CD4-positive, alpha-beta T cell treated with Interleukin-17A for 1 hour (primary cell): Measurements from ENCODE around the gene LAMA2.

ENCODE experiments used
- DNase-seq: peaks from one replicate; pipeline ENCODE4 v3.0.0-alpha.2; 2020

The LAMA2 gene

DNA sequence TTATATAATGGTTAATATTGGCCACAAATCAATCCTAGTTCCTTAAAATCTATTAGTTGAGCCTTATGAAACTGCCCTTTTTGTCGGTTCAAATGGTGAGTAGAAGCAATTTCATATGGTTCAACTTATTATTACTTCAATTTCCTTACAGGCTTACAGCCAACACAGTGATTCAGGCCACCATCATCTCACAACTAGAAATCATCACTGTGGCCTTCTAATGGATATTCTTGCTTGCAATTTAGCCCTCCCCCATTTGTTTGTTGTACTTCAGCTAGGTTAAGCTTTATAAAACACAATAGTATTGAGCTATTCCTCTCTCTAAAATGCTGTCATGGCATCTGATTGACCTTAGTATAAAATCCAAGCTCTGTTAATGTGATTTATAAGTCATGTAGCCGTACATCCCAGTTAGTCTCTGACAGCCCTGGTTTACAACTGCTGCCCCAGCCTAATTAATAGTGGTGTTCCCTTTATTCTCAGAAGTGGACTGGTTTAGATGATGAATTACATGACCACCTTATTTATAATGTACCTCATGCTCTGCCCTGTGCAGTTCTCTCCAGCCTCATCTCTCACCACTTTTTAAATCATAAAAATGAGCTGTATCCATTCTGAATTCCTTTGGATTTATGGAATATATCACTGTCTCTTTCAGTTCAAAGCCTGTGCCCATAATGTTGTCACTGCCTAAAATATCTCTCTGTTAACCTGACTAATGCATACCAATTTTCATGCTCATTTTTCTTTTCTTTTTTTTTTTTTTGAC is 36.7 kb downstream of the LAMA2 start:
- DNase-seq: no peak

DNA sequence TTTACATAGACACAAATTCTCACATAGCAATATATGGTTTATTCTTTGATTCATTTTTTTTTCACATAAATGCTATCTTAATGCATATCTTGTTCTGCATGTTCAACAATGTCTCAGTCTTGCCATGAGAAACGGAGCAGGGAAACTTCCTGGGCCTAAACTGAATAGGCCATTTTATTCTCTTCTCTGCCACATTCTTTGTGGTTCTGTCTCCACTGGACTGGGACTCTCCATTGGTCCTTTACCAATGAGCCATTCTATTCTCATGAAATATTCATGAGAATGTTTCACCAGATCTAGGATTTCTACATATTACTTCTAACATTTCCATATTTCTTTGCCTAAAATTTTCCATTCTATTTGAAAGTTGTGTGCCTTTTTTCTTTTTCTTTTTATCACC is 42.8 kb downstream of the LAMA2 start:
- DNase-seq: no peak

DNA sequence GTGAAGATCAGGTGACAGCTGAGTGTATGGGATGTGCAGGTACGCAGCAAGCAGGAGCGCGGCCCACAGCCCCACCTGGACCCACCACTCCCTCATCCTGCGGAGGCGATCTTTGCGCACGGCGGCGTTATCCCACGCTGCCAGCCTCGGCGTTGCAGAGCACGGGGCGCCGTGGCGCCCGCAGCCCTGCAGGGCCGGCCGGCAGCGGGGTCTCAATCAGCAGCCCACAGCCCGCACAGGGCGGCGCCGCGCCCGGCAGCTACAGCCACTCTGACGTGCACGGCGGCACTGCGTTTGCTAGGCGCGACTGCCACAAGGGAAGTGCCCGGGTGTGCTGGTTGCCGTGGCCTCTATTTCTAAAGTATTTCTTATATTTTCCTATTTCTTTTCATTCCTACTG is 46.9 kb downstream of the LAMA2 start:
- DNase-seq: no peak

DNA sequence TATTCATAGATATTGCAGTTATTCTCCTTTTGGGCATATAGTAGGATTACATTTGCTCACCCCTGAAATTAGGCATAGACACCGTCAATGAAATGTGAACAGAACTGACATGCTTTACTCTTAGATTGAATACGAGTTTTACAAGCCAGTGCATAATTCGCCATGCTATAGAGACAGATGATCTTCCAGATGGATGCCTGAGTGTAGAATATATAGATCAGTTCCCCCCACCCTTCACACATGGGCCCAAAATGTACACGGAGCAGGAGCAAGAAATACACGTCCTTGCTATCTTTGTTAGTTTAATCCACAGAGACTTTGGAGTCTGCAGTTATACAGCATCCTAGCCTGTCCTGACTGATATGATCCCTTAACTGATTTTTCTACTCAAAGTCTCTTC is 47.4 kb downstream of the LAMA2 start:
- no peak for DNase-seq

DNA sequence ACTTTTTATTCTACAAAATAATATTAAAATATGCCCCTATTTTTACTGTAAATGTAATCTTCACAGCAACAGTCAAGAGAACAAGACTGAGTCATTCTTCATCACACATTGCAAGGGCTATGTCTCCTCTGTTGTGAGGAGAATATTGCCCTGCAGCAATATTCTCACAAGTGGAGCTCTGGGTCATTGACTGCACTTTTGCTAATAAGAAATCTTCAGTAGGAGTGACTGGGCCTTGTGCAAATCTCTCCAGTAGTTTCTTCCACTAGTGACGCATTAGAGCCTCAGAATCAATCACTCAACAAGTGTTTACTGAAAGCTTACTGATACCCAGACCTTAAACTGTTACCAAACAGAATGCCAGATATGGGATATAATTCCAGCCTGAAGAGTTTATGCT is 49.1 kb downstream of the LAMA2 start:
- DNase-seq: no peak

DNA sequence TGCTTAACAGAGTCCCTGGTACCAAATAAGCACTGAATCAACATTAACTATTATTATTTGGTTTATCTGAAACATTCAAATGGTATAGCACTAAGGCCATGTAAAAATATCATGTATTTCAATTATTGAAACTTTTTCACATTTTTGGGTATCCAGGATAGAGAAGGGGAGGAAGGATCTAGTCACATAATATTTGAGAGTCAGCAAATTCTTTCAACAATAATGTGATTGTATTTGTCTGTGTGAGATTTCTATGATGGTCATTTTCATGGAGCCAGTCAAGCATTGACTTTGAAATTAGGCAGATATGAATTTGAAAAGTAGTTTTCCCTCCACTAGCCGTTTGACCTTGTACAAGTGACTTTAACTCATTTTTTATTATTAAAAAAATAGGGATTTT is 67.9 kb downstream of the LAMA2 start:
- no peak for DNase-seq

DNA sequence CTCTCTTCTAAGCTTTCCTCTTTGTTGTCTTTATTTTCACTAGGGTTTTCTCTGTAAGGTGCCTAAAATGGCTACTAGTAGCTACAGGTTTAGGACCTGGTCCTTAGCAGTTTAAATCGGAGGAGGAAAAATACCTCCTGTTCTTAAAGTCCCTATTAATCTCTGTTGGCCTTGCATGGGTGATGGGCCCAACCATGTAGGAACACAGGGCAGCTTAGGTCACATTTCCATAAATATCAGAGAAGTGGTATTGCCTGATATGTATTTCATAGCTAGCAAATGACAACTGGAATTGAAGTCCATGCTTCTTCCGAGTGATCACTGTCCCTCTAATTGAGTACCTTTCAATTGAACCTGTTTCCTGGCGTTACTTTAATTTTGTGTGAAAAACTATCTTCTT is 70.0 kb downstream of the LAMA2 start:
- no peak for DNase-seq

DNA sequence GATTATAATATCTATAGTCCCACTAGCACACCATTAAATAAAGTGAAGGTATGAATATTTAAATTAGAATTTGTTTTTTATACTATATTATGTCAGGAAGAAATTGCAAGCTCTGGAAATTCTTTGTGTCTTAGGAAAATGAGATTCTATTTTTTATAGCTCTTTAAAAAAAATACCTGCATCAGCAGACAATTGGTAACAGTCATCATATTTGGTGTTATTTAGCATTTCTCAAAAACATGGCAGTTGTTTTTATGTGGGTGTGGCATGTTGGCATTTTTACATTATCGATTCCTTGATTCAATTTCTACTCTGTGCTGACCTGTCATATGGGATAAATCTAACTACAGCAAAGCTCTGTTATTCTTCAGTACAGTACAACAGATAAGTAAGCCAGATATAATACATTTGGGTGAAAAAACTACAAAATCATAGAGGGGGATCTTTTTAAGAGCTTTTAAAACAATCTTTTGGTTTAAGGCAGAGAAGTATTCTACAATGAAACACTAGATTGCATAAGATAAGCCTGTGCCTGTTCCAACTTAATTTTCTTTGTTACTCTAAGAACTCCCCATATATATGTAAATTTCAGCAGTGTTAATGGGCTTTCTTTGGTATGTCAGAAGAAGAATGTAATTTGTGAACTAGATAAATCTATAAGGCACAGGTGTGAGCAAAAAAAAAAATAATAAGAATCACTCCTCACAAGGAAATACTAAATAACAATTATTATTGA is 71.5 kb downstream of the LAMA2 start:
- no peak for DNase-seq

DNA sequence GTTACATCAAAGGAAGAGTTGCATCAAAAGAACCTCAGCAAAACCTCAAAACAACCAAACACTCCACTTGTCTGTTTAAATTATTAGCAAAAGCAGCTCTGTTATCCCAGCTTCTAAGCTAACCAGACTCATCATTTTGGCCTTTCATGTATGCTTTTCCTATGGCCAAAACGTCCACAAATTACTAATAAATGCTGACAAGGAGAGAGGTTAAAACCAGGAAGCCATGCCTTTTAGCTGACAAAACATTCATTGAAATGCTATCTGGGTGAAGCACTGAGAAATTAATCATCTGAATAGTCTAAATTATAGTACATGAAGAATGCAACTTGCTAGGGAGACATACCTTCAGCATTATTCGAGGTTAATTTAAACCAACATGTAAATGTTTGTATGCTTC is 80.6 kb downstream of the LAMA2 start:
- DNase-seq: no peak

DNA sequence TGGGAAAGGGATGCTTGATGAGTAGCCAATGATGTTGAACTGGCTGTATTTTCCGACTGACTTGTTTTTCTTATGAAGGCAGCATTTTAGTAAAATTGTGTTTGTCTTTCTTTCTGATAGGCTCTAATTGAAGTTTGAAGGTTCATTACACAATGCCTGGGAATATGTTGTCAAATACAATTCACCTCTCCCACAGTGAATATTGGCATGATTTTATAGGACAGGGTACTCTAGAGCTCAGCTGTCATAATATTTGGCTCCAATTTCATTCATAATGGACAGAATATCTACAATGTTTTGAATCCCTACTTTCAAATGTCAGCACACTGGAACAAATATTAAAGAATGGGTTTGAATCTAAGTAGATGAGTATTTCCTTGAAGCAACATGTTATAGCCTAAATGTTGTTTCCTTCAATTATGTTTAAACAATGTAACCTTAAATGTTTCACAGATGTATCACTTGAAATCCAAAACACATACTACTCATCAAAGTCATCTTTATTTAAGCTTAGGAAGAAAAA is 81.4 kb downstream of the LAMA2 start:
- no peak for DNase-seq

DNA sequence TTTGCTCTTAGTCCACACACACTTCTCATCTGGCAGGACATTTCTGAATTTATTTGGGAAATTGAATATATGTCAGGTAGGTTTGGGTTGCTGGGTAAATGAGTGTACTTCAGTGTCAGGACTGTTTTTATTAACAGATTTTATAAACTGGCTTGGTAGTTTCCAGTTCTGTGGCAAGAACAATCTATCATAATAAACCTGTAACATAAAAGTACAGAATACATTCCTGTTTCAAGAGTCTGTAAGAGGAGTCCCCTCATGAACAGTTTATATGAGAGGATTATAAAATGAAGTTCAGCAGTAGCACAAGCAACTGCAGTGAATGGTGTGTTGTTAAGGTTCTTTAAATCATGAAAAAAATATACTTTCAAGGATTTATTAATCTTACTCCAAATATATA is 81.8 kb downstream of the LAMA2 start:
- DNase-seq: no peak

DNA sequence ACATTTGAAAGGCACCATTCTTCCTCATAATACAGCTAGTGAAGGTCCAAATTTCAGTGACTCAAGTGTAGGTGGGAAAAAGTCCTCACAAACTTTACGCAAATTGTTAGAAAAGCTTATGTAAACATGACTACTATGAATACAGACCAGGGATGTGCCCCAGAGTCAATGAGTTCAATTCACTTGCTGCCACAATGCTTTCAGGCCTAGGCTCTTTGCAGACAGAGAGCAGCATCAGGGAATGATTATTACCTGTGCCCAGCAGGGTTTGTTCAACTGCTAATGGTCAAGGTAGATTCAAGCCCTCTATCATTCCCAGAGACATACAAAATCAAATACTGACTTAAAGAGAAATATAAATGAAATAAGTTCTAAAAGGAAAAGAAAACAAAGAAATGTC is 84.0 kb downstream of the LAMA2 start:
- no peak for DNase-seq

DNA sequence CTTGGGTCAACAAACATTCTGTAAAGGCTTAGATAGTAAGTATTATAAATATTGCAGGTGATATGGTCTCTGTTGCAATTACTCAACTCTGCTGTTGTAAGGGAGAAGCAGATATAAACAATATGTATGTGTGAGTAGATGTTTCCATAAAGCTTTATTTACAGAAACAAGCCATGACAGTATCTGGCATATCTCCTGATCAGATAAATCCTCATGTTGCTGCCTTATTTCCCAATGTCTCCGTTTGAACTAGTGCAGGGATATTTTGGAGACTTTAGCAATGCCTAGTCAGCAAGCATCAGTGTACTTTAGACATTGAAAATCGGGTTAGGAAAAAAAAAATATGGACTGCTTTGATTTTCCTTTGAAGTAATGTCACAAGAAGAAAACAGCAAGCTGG is 96.1 kb downstream of the LAMA2 start:
- DNase-seq: no peak

DNA sequence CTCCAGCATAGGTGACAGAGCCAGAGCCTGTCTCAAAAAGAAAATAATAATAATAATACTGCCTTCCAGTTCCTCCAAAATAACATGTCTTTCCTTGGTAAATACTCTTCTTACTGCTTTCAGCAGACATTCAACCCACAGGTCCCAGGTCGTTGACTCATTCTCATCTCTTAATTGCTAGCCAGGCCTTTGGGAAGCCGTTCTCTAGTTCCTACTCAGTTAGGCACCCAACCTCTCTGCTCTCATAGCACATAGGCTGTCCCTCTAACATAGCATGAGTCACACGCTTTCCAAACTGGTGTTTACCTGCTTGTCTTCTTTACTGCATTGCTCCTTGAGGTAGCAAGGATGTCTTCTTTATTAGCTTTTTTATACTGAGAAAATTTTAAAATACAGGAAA is 98.8 kb downstream of the LAMA2 start:
- no peak for DNase-seq

DNA sequence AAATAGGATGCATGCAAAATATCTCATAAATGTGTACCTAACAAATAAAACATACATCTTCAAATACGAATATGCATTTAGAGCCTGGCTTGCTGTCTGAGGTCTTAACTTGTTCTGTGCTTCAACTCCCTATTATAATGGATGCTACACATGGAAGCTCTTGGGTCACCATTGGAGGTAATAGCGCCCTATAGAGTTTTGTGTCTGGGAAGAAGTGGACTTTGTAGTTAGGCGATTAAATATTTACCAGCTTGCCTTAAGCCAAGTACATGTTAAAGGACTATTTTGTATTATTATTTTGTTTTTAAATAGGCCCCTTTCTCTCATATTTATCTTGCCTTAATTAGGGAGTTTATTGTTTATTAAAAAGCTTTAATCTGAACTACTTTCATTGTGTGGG is 107.4 kb downstream of the LAMA2 start:
- DNase-seq: no peak

DNA sequence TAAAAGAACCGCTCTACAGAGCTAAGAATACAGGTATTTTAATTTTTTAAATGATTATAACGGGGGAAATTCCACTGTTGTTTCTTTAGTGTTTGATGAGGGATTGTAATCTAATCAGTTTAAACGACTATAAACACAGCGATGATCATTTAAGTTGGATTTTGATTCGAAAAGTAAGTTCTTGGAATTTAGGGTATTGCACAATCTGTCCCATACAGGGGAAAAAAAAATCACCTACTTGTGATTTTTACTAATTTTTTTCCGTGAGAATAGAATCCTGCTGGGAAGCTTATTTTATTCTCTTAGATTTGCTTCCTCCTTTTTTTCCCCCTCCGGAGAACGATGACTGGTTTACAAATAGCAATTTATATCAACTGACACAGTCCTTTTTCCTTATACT is 108.0 kb downstream of the LAMA2 start:
- DNase-seq: no peak

DNA sequence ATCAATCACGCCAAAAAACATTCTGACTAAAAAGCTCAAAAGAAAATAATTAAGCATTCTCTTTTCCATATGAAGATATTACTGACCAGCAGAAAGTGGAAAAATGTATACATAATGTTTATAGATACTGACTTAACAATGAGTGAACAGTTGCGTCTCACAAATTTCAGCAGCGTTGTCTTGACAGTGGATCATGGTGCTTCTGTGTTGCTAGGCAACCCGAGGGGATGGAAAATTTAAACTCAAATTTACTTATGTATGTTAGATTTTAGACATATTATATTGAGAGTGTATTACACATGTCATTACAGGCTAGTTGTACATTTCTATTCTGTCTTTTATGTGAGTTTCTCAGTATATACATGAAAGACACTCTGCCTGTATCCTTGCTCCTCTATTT is 110.2 kb downstream of the LAMA2 start:
- no peak for DNase-seq

DNA sequence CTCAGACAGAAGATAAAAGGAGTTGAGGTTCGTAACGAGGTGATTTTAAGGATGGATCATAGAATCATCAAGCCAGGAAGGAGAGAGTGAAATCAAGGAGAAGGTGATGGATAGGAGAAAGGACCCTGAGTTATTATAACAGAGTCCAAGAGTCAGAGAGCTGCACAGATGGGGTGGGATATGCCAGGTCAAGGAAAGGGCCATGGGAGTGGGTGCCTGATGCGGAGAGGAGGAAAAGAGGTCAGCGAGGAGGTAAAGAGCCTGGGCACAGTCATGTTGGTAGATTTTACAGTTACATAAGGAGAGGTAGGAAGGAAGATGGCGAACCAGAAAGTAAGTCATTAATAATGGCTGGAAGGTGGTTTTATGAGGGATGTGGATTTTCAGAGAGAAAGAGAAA is 114.9 kb downstream of the LAMA2 start:
- DNase-seq: no peak

DNA sequence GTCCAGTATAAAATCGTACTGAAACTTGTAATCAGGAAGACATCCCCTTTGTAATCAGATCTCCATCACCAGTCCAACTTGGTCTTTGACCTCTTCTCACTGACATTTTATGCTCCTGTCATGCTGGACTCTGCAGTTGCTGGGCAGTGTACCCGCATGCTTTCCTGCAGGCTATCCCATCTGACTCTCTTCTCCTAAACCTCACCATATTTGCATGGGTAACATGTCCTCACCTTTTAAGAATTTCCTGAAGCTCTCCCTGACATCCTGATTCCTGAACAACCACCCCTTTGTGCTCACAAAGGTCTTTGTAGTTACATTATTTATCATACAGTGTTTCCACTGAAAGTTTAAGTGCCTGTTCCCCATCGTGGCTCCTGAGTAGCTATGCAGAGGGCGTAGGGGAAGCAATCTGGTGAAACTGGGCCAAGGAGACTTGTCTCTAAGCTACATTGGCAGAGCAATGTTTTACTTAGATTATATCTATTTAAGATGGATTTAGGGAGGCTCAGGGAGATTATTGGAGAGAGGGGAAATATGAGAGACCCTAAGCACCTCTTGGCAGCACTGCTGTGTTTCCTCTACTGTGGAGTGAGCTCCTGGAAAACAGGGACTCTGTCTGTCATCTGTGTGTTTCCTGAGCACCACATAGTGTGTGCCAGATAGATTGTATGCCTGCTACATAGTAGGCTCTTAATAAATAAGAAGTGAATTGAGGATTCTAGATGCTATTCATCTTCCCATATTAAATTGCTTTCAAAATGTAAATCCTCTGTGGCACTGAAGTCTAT is 124.0 kb downstream of the LAMA2 start:
- no peak for DNase-seq

DNA sequence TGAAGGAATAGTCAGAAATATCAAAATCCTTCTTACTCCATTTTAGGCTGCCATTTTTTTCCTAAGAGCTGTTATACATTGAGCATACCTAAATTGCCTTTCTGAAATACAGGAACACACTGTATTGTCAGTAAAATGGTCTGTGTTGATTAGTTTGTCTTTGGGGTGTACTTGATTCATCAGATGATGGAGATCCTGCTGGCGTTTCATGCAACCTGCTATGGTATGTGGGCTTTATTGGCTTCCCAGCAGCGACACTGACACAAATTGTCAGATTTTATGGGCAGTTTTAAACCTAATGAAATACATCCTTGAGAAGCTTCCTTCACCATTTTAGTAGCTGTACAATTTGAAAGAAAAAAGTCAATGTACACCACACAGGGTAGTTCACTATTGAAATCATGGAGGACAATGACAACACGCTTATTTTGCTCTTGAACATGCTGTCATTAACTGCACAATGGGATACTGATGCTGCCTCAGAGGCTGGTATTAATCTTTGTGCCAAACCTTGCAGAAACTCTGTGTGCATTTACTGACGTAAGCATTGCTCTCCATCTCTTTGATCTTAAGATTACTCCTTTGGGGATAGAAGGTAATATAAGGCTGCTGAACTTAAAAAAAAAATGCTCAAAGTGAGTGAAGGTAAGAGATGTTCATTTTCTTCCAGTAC is 124.9 kb downstream of the LAMA2 start:
- no peak for DNase-seq

DNA sequence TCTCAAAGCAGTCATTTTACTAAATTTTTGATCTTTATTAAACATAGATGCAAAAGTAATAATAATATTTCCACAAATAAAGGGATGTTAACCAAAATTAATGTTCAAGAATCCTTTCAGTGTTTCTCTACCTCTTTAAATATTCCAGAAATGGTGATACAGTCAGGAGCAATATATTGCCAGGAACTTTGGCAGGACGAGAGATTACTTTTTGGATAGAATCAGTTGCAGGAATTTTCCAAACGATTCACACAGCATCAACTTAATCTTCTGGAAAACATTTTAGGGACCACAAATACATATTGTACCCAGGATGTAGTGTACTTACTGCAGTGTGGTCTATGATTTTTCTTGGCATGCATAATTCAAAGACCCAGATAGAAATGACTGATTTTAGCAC is 125.7 kb downstream of the LAMA2 start:
- DNase-seq: no peak

DNA sequence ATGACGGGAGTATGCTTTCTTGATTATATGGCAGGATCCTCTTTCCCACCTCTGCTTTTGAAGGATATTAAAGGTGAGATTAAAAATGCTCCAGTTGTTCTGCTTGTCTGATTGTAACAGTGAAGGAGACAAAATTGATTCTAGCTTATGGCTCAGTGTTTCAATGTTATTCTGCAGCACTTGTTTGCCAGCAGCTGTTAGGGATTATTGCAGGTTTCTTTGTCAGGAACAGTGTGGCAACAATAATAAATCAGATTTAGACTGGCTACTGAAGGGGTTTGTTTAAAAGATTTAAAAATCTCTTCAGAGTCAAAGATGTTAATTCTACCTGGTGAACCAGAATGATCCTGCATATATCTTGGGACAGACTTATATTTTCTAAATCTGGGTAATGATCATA is 126.9 kb downstream of the LAMA2 start:
- DNase-seq: no peak

DNA sequence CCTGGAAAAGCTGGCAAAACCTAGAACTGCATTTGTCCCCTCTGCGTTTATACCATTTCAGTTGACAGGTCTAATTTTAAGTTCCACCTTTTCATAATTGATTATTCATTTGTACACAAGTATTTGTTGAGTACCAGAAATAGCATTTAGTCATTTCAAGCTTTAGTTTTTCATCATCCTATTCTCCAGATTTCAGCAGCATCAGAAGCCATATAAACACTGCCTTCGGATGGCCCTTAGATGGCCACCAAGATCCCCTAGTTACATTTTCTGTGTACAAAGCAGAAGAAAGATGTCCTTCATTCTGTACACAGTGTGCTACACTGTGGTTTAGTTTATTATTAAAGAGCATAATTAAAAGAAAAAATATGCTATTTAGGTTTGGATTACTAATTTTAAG is 131.4 kb downstream of the LAMA2 start:
- no peak for DNase-seq
